Measurements from ENCODE around the gene HES4. TPM values are rescaled to one million over a fixed set of nuclear protein-coding genes. Genes with fewer than 3 reads are reported as not detected.

Gene HES4
- total RNA-seq, 1 experiment from 2014 or later: 35.5 TPM

GRCh38 chr1:955474-955873 is 44.4 kb downstream of the HES4 start:
- no peak for TF ChIP-seq CTCF (IDR thresholded peaks at IDR 0.05; ENCODE audit: unreplicated experiment)
- Mint-ChIP-seq H3K36me3 (ENCODE audit: insufficient read depth, unreplicated experiment) (peaks cover 32% of the 10 kb centered on the region), H3K27ac (ENCODE audit: unreplicated experiment) (no peak overlapping the region), H3K4me1 (ENCODE audit: low read depth, unreplicated experiment) (peaks cover 15% of the 10 kb centered on the region), H3K9me3 (ENCODE audit: low read depth, unreplicated experiment) (no peaks in the 10 kb centered on the region), H3K4me3 (ENCODE audit: low read depth, unreplicated experiment) (no peak overlapping the region), H3K27me3 (ENCODE audit: unreplicated experiment) (no peaks in the 10 kb centered on the region)
- CTCF ChIA-PET: no interaction called here
- intact Hi-C loops (cut with micrococcal nuclease; ENCODE audit: unreplicated experiment): no loop called here
- no TSS peak for BruUV-seq (replicated peaks)
- no peak for DNase-seq

GRCh38 chr1:954927-955326 is 45.0 kb downstream of the HES4 start:
- no TSS peak for BruUV-seq (replicated peaks)
- Mint-ChIP-seq H3K9me3 (ENCODE audit: low read depth, unreplicated experiment) (no peaks in the 10 kb centered on the region), H3K4me3 (ENCODE audit: low read depth, unreplicated experiment) (no peak overlapping the region), H3K27me3 (ENCODE audit: unreplicated experiment) (no peaks in the 10 kb centered on the region), H3K4me1 (ENCODE audit: low read depth, unreplicated experiment) (peaks cover 15% of the 10 kb centered on the region), H3K27ac (ENCODE audit: unreplicated experiment) (no peak overlapping the region), H3K36me3 (ENCODE audit: insufficient read depth, unreplicated experiment) (peaks cover 27% of the 10 kb centered on the region)
- no peak for TF ChIP-seq CTCF (IDR thresholded peaks at IDR 0.05; ENCODE audit: unreplicated experiment)
- intact Hi-C loops (cut with micrococcal nuclease; ENCODE audit: unreplicated experiment): no loop called here
- no peak for DNase-seq
- CTCF ChIA-PET: no interaction called here

DNA sequence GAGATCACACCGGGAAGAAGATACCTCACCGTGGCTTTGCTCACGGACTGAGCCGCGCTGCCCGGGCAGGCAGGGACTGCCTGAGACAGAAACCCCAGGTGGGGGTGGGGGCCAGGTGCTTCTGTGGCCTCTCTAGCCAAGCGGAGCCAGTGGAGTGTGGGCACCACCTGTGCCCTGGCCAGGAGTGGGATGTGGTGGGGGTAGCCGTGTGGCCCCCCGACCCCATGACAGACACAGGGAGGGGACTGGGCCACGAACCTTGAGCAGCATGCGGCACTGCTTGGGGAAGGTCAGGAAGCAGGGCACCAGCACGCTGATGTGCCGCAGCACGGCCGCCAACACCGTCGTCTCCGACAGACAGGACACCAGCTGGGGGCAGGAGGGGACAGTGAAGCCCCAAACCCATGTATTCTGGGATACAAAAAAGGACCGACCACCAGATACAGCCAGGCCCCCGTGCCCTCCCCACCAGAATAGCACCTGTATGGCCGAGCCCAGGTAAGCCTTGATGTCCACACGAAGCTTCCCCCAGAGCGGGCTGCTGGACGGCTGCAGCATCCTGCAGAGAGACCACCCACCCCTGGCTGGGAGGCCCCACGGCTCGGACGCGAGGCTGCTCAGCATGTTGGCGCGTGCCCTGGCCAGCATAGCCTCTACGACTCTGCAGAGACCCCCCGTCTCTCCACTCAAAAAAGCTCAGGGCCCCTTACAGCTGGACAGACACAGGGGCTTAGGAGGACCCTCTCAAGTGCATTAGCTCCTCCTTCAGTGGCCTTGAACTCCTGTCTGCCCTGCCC is 46.2 kb downstream of the HES4 start:
- intact Hi-C loops (cut with micrococcal nuclease; ENCODE audit: unreplicated experiment): no loop called here
- H3K27ac Mint-ChIP-seq (ENCODE audit: unreplicated experiment): no peak overlapping the region
- H3K4me1 Mint-ChIP-seq (ENCODE audit: low read depth, unreplicated experiment): peaks cover 15% of the 10 kb centered on the region
- H3K27me3 Mint-ChIP-seq (ENCODE audit: unreplicated experiment): no peaks in the 10 kb centered on the region
- BruUV-seq (replicated peaks): no TSS peak
- H3K4me3 Mint-ChIP-seq (ENCODE audit: low read depth, unreplicated experiment): no peak overlapping the region
- no peak for TF ChIP-seq CTCF (IDR thresholded peaks at IDR 0.05; ENCODE audit: unreplicated experiment)
- H3K36me3 Mint-ChIP-seq (ENCODE audit: insufficient read depth, unreplicated experiment): peaks cover 24% of the 10 kb centered on the region
- H3K9me3 Mint-ChIP-seq (ENCODE audit: low read depth, unreplicated experiment): no peaks in the 10 kb centered on the region
- CTCF ChIA-PET: no interaction called here
- DNase-seq: no peak

DNA sequence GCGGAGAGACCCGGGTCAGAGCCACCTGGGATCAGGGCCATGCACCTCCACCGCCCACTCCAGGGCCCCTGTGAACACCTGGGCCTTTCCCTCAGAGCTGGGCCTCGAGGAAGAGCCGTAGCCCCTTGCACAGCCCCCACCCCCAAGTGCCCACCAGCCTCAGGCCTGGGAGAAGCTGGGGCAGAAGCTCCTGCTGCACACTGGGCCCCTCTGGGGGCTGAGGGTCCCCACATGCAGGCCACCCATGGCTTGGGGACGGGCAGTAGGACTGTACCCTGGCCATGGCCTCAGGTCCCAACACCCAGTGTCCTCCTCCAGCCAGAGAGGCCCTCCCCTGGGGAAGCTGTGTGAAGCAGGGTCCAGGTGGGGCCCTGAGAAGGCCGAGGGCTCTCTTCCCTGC is 47.3 kb downstream of the HES4 start:
- no TSS peak for BruUV-seq (replicated peaks)
- Mint-ChIP-seq H3K27ac (ENCODE audit: unreplicated experiment) (no peak overlapping the region), H3K27me3 (ENCODE audit: unreplicated experiment) (no peaks in the 10 kb centered on the region), H3K4me1 (ENCODE audit: low read depth, unreplicated experiment) (peaks cover 8% of the 10 kb centered on the region), H3K4me3 (ENCODE audit: low read depth, unreplicated experiment) (no peak overlapping the region), H3K9me3 (ENCODE audit: low read depth, unreplicated experiment) (no peaks in the 10 kb centered on the region), H3K36me3 (ENCODE audit: insufficient read depth, unreplicated experiment) (peaks cover 18% of the 10 kb centered on the region)
- CTCF ChIA-PET: no interaction called here
- intact Hi-C loops (cut with micrococcal nuclease; ENCODE audit: unreplicated experiment): no loop called here
- DNase-seq: no peak
- no peak for TF ChIP-seq CTCF (IDR thresholded peaks at IDR 0.05; ENCODE audit: unreplicated experiment)
